D721Med (cell line): ENCODE data around the gene CCL13.

Experiments
- DNase-seq: peaks from one replicate; pipeline ENCODE4 v3.0.0; 2011; ENCODE audit warnings: low spot score; ENCODE audit not compliant: insufficient read length
- FAIRE-seq: peaks from 2 replicates; lab custom pipeline; 2011; peaks lifted over from hg19 to GRCh38; lab: Jason Lieb, UNC
- TF ChIP-seq, protein P1 (sequence below): IDR thresholded peaks from 2 replicates; pipeline ENCODE4 v1.5.1; 2012; ENCODE audit warnings: mild to moderate bottlenecking, control low read depth; ENCODE audit not compliant: insufficient read depth; ENCODE audit errors: missing control alignments

Gene CCL13

GRCh38 chr17:34356194-34356593, at the start of gene CCL13:
TSS of gene CCL13 (plus strand) at chr17:34356480. CDS start at chr17:34356527, 47 bp downstream.
- DNase-seq: no peak
- FAIRE-seq: no peak
- TF ChIP-seq, protein P1, sequence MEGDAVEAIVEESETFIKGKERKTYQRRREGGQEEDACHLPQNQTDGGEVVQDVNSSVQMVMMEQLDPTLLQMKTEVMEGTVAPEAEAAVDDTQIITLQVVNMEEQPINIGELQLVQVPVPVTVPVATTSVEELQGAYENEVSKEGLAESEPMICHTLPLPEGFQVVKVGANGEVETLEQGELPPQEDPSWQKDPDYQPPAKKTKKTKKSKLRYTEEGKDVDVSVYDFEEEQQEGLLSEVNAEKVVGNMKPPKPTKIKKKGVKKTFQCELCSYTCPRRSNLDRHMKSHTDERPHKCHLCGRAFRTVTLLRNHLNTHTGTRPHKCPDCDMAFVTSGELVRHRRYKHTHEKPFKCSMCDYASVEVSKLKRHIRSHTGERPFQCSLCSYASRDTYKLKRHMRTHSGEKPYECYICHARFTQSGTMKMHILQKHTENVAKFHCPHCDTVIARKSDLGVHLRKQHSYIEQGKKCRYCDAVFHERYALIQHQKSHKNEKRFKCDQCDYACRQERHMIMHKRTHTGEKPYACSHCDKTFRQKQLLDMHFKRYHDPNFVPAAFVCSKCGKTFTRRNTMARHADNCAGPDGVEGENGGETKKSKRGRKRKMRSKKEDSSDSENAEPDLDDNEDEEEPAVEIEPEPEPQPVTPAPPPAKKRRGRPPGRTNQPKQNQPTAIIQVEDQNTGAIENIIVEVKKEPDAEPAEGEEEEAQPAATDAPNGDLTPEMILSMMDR: no peak

- no peak for DNase-seq
- no peak for FAIRE-seq
- TF ChIP-seq, protein P1: no peak
Observed at GRCh38 chr17:34307110-34307509, 49.2 kb upstream of the CCL13 start.

DNA sequence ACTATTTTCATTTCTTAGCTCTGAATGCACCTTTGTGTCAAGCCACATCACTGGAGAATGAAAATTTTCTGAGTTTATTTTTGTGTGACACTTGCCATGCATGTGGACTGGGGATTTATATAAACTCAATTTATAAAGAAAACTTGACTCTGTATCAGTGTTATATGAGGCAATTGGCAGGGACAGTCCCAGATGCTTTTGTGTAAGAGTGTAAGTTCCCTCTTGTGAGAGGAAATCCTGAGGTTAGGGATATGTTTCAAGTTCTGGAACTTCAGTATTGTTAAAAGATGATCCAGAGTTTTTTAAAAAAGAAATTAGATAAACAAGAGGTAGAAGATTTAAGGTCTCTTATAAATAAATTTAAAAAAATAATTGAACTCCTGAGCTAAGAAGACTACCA, 47.9 kb upstream of the CCL13 start:
- TF ChIP-seq, protein P1: no peak
- no peak for DNase-seq
- FAIRE-seq: no peak

DNA sequence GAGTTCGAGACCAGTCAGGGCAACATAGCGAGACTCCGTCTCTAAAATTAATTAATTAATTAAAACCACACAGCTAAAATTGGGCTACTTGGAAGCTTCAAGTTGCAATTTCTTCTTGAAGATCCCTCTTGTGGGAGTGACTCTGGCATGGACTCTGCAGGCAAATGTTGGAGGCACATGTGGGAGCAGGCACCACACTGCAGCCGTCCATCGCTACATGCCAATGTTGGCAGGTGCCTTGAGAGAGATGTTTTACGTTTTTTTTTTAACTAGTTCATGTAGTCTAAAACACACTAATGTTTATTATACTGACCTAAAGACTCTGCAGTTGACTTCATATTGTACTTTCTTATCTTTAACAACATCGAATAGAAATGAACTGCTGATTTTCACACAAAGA, 45.0 kb upstream of the CCL13 start:
- DNase-seq: no peak
- no peak for FAIRE-seq
- TF ChIP-seq, protein P1: no peak

GRCh38 chr17:34312080-34312479, 44.2 kb upstream of the CCL13 start:
- DNase-seq: no peak
- no peak for FAIRE-seq
- TF ChIP-seq, protein P1: no peak

DNA sequence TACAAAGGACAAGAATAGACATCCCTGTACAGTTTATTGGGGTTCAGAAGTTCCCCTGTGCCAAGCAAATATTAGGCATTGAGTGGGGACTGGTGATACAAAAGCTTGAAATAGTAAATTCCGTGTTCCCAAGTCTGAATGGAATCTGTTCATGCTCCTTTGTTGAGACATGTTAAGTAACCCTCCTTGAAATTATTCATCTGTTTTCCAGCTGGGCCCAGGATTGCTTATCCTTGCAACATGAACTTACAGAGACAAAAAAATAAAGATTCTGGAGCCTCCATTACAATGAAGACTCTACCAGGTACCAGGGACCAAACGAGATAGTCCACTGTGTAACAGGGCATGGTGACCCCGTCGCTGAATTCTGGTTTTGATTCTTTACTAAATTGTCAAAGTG, 43.1 kb upstream of the CCL13 start:
- FAIRE-seq: no peak

DNA sequence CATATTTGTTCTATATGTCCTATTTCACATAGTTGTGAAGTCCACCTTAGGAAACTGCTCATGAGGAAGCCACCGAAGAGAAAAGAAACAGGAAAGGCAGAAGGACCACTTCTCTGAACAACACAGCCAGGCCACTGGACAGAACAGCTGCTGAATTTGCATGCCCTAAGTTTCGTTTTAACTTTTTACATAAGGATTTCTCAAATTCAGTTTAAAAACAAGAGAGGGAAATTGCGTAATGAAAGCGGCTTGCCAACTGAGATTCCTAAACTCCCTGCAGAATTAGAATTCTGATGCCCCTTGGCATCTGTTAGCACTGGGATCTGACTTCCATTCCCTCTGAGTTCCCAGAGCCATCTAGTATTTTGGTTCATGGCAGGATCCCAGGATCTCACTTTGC, 42.0 kb upstream of the CCL13 start:
- DNase-seq: no peak
- FAIRE-seq: no peak
- TF ChIP-seq, protein P1: no peak

More for the DNA sequence above, 43.1 kb upstream of the CCL13 start:
- TF ChIP-seq, protein P1: no peak
- no peak for DNase-seq
